Lung (tissue), 12 donors: ENCODE results near the gene TNFAIP3. TPM values are rescaled to one million over a fixed set of nuclear protein-coding genes. Genes with fewer than 3 reads are reported as not detected.

Source experiments
- ATAC-seq: fragments of 200-7000 bp; cut with Tn5 transposase; one replicate; pipeline ENCODE4 v1.9.1; 2020; ENCODE audit warnings: moderate number of reproducible peaks; ENCODE audit not compliant: insufficient read depth, low FRiP score
- DNase-seq, 3 donors: peaks; one replicate each; pipeline ENCODE4 v3.0.0-alpha.2; 2013 to 2017
- H3K27ac ChIP-seq, 2 donors: one replicate each; pipeline ENCODE4 v1.5.1; 2013; ENCODE audit warnings: mild to moderate bottlenecking in 2 of 2, moderate library complexity in 2 of 2, control low read depth in 1 of 2, inconsistent platforms in 1 of 2, low read depth in 1 of 2, low read length in 1 of 2
- H3K27me3 ChIP-seq, 3 donors: one replicate each; pipeline ENCODE4 v1.5.1; 2013; ENCODE audit warnings: low read length in 2 of 3; ENCODE audit not compliant: control insufficient read depth in 3 of 3, insufficient read depth in 3 of 3
- H3K36me3 ChIP-seq, 4 donors: one replicate each; pipeline ENCODE4 v1.5.1; 2013; ENCODE audit warnings: low read length in 4 of 4, mild to moderate bottlenecking in 1 of 4, moderate library complexity in 1 of 4; ENCODE audit not compliant: control insufficient read depth in 4 of 4, insufficient read depth in 4 of 4
- H3K4me1 ChIP-seq, 5 donors: one replicate each; pipeline ENCODE4 v1.5.1; 2013; ENCODE audit warnings: low read length in 5 of 5, mild to moderate bottlenecking in 2 of 5, moderate library complexity in 1 of 5; ENCODE audit not compliant: control insufficient read depth in 5 of 5, insufficient read depth in 5 of 5
- H3K4me3 ChIP-seq: one replicate; pipeline ENCODE4 v1.5.1; 2013; ENCODE audit warnings: mild to moderate bottlenecking, control low read depth, moderate library complexity
- H3K9ac ChIP-seq, 2 donors: one replicate each; pipeline ENCODE4 v1.5.1; 2013; ENCODE audit warnings: low read length in 2 of 2, control low read depth in 1 of 2; ENCODE audit not compliant: insufficient read depth in 1 of 2
- H3K9me3 ChIP-seq, 4 donors: one replicate each; pipeline ENCODE4 v1.5.1; 2013; ENCODE audit warnings: low read length in 3 of 4, mild to moderate bottlenecking in 1 of 4, moderate library complexity in 1 of 4; ENCODE audit not compliant: control insufficient read depth in 4 of 4, insufficient read depth in 3 of 4
- WGBS, 2 donors: extraction: QIAGEN DNeasy Blood & Tissue Kit; methylation state at CpG; one replicate each; pipeline ENCODE4 v1.1.7; 2013; 5-methylcytosine and 5-hydroxymethylcytosine counted together
- polyA plus RNA-seq, 2 donors: library from polyadenylated mRNA; stranded (reverse); fragments of 200-250 nt; gene quantifications; one replicate each; pipeline ENCODE4 v1.2.1, GENCODE V29; 2013
- total RNA-seq, 2 donors: library from RNA; depleted of rRNA in 1 of 2; stranded (reverse); fragments of >200 nt in 1 of 2; gene quantifications; one replicate each; pipeline ENCODE4 v1.2.1, GENCODE V29; 2014 to 2021
- TF ChIP-seq, protein P1 (sequence below): IDR thresholded peaks from 2 replicates; pipeline ENCODE4 v1.5.1; 2012; ENCODE audit warnings: mild to moderate bottlenecking; ENCODE audit errors: control extremely low read depth, extremely low read depth
- donor health status: control.
- donor health status: control.
- donor health status: Bipolar disorder and iron deficiency.
- donor health status: healthy.
- donor health status: DM: yes; HTN: yes; CAD: no.

The TNFAIP3 gene
- total and polyA plus RNA-seq, 4 donors = 13.4 to 396 (median 87.5) TPM

- no peak for DNase-seq
- Histone ChIP-seq H3K4me1 (no peaks in the 10 kb centered on the region), H3K36me3 (no peaks in the 10 kb centered on the region), H3K27ac (no peak overlapping the region), H3K4me3 (no peak overlapping the region), H3K9ac (no peak overlapping the region), H3K9me3 (no peaks in the 10 kb centered on the region), H3K27me3 (no peaks in the 10 kb centered on the region)
- 91 to 94% methylated on average over 3 of the region's 3 CpGs for WGBS, 2 donors
- TF ChIP-seq, protein P1, sequence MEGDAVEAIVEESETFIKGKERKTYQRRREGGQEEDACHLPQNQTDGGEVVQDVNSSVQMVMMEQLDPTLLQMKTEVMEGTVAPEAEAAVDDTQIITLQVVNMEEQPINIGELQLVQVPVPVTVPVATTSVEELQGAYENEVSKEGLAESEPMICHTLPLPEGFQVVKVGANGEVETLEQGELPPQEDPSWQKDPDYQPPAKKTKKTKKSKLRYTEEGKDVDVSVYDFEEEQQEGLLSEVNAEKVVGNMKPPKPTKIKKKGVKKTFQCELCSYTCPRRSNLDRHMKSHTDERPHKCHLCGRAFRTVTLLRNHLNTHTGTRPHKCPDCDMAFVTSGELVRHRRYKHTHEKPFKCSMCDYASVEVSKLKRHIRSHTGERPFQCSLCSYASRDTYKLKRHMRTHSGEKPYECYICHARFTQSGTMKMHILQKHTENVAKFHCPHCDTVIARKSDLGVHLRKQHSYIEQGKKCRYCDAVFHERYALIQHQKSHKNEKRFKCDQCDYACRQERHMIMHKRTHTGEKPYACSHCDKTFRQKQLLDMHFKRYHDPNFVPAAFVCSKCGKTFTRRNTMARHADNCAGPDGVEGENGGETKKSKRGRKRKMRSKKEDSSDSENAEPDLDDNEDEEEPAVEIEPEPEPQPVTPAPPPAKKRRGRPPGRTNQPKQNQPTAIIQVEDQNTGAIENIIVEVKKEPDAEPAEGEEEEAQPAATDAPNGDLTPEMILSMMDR = no peak
- ATAC-seq = no peak
Observed at GRCh38 chr6:137919502-137919823, 52.4 kb downstream of the TNFAIP3 start.

DNA sequence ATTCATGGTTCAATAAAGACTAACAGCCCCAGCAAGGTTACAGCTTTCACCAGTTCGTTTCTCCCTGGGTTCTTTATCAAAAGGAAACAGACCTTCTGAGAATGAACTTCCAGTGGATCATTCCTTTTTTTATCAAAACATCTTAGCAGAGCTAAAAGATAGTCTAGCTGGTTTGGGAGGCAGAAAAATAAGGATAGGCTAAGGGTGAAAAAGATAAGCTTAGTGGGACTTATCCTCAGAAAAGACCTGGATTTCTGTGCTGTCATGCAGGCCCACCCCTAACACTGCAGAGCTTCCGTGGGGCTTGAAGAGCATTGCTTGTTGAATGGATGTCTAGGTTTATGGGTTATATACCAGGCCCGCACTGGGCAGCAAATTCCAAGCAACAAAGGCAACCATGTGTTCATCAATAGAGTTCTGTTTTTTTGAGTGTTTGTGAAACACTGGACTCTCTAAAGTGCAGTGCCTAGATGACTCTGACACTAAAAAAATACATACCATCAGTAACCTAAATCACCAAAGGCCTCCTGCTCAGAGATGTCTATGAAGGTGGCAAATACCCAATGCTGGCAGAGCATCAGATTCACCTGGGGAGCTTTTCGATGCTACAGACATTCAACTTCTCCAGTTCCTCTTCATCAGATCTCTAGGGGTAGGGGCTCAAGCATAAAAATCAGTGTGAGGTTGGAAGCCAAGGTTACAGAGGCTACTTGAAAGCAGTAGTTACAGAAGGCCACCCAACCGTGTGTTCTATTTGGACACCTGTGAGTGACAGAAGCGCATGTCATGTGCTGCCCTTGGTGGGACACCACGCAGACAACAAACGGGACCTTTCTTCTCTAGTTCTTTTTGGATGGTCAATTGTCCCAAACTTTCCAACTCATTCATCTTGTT, 53.0 kb downstream of the TNFAIP3 start:
- TF ChIP-seq, protein P1 = no peak
- no peaks in the 10 kb centered on the region for H3K36me3 ChIP-seq
- H3K27ac ChIP-seq = no peak overlapping the region
- H3K9me3 ChIP-seq = no peaks in the 10 kb centered on the region
- no peaks in the 10 kb centered on the region for H3K27me3 ChIP-seq
- 81 to 88% methylated on average over 8 of the region's 8 CpGs for WGBS, 2 donors
- H3K9ac ChIP-seq = no peak overlapping the region
- H3K4me3 ChIP-seq = no peak overlapping the region
- DNase-seq (no peak), ATAC-seq (no peak)
- no peaks in the 10 kb centered on the region for H3K4me1 ChIP-seq

GRCh38 chr6:137921823-137922222, 54.8 kb downstream of the TNFAIP3 start:
- Histone ChIP-seq H3K27ac (no peak overlapping the region), H3K4me3 (no peak overlapping the region), H3K36me3 (no peaks in the 10 kb centered on the region), H3K27me3 (no peaks in the 10 kb centered on the region), H3K9me3 (no peaks in the 10 kb centered on the region), H3K9ac (no peak overlapping the region), H3K4me1 (peaks cover 0 to 4% (median 0%) of the 10 kb centered on the region in 5 donors)
- 70 to 87% methylated on average over 5 of the region's 5 CpGs for WGBS, 2 donors
- TF ChIP-seq, protein P1 = no peak
- DNase-seq (no peak), ATAC-seq (no peak)
